HepG2 (cell line): ENCODE results near the gene NET1. TPM values are rescaled to one million over a fixed set of nuclear protein-coding genes. Genes with fewer than 3 reads are reported as not detected.

Experiments
- CEBPG ChIP-seq: IDR thresholded peaks from 2 replicates; pipeline ENCODE4 v1.6.1; 2016
- DMAP1 ChIP-seq: IDR thresholded peaks from 2 replicates; pipeline ENCODE4 v1.6.1; 2016
- ELF1 ChIP-seq: sonication (generic); formaldehyde crosslinking; IDR thresholded peaks from 2 replicates; pipeline ENCODE4 v1.4.0; 2020; ENCODE audit warnings: missing genetic modification reagents
- GATA4 ChIP-seq: sonication (generic); IDR thresholded peaks from 2 replicates; pipeline ENCODE4 v1.6.1; 2016; ENCODE audit warnings: antibody characterized with exemption, low read depth, borderline replicate concordance
- KDM3A ChIP-seq: IDR thresholded peaks from 2 replicates; pipeline ENCODE4 v1.6.1; 2018; ENCODE audit warnings: low read depth, missing compliant biosample characterization
- SIX4 ChIP-seq: sonication (generic); formaldehyde crosslinking; IDR thresholded peaks from 2 replicates; pipeline ENCODE4 v1.4.0; 2020; ENCODE audit warnings: missing genetic modification reagents
- ZBTB3 ChIP-seq: sonication (generic); formaldehyde crosslinking; IDR thresholded peaks from 2 replicates; pipeline ENCODE4 v1.4.0; 2020; ENCODE audit warnings: low read depth, mild to moderate bottlenecking, moderate library complexity, missing genetic modification reagents, borderline replicate concordance
- ZNF12 ChIP-seq: sonication (generic); formaldehyde crosslinking; IDR thresholded peaks from 2 replicates; pipeline ENCODE4 v1.5.0; 2020; ENCODE audit warnings: missing genetic modification reagents
- ZNF251 ChIP-seq: sonication (generic); formaldehyde crosslinking; IDR thresholded peaks from 2 replicates; pipeline ENCODE4 v1.9.0; 2021; ENCODE audit warnings: mild to moderate bottlenecking, missing genetic modification reagents
- ZNF30 ChIP-seq: sonication (generic); formaldehyde crosslinking; IDR thresholded peaks from 2 replicates; pipeline ENCODE4 v1.5.0; 2020; ENCODE audit warnings: mild to moderate bottlenecking, missing genetic modification reagents
- ZNF777 ChIP-seq: sonication (generic); formaldehyde crosslinking; IDR thresholded peaks from 2 replicates; pipeline ENCODE4 v1.4.0; 2020; ENCODE audit warnings: missing genetic modification reagents
- polyA plus RNA-seq, 8 experiments: library from polyadenylated mRNA; depleted of rRNA in 3 of 8; stranded (reverse) in 7 of 8; unstranded in 1 of 8; fragments of >200 nt; fragmentation: Illumina TruSeq in 4 of 8; extraction: Trizol in 4 of 8; gene quantifications; 2 replicates each; pipeline versions ENCODE4 v1.2.1 to v1.2.3, GENCODE V29; 2011 to 2016; ENCODE audit warnings: low read depth in 4 of 8, missing spikeins in 1 of 8, mixed read lengths in 1 of 8; ENCODE audit not compliant: insufficient read depth in 1 of 8
- total RNA-seq, 5 experiments: library from RNA; depleted of rRNA; stranded (reverse); fragments of >200 nt; fragmentation: Illumina TruSeq; extraction: Trizol; gene quantifications; 2 replicates each; pipeline ENCODE4 v1.2.3, GENCODE V29; 2016; ENCODE audit warnings: low read depth in 1 of 5
- TF ChIP-seq, protein P1 (sequence below): sonication (generic); formaldehyde crosslinking; IDR thresholded peaks from 2 replicates; pipeline ENCODE4 v1.5.1; 2020; ENCODE audit warnings: missing genetic modification reagents, mild to moderate bottlenecking, borderline replicate concordance
- TF ChIP-seq, protein P2 (sequence below): sonication (generic); formaldehyde crosslinking; conservative IDR thresholded peaks from 2 replicates; pipeline ENCODE4 v1.4.0; 2020; ENCODE audit warnings: missing genetic modification reagents
- TF ChIP-seq, protein P3 (sequence below): sonication (generic); formaldehyde crosslinking; IDR thresholded peaks from 2 replicates; pipeline ENCODE4 v1.4.0; 2020; ENCODE audit warnings: missing genetic modification reagents, borderline replicate concordance
- TF ChIP-seq, protein P4 (sequence below): IDR thresholded peaks from 2 replicates; pipeline ENCODE4 v1.6.1; 2016; ENCODE audit warnings: missing compliant biosample characterization, missing genetic modification reagents, borderline replicate concordance
- TF ChIP-seq, protein P5 (sequence below): sonication (generic); formaldehyde crosslinking; IDR thresholded peaks from 2 replicates; pipeline ENCODE4 v1.4.0; 2020; ENCODE audit warnings: missing genetic modification reagents
- TF ChIP-seq, protein P6 (sequence below), 2 experiments: fragments of 450-650 bp in 1 of 2; sonication (generic) in 1 of 2; formaldehyde crosslinking; IDR thresholded peaks; 2 replicates each; pipeline versions ENCODE4 v1.5.0 to v1.8.0; 2020 to 2022; ENCODE audit warnings: mild to moderate bottlenecking in 1 of 2, missing genetic modification reagents in 1 of 2

Gene NET1
- total and polyA plus RNA-seq, 2 of the 13 experiments (the other 11 are each of a cell fraction or from before 2014, with no cell fraction given) = 48.1 to 65.8 TPM

DNA sequence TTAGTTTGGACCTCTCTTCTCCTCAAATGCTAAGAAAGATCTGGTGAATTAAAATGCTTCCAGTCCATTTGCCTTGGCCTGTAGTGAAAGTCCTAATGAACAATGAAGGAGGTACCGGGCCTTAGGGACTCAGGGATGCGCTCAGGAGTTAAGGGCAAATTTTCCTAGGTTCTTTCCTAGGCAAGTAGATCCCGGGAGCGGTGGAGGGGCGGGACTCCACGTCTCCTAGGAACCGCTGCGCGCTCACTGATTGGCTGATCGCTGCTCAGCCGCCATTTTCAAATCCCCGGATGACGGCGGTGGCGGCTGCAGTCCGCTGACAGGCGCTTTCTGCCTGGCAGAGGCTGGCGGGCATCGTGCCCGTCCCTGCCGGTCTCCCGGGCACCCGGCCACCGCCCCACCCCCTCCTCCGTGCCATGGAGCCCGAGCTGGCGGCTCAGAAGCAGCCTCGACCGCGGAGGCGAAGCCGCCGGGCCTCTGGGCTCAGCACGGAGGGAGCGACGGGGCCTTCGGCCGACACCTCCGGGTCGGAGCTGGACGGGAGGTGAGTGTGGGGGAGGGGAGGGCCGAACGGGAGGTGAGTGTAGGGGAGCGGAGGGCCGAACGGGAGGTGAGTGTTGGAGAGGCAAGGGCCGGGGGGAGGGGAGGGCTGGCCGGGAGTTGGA, at the start of gene NET1 (continued):
- peak; percentile 71; the same call in 1 of the 2 replicates for TF ChIP-seq KDM3A (CRISPR knock-in tag)
- TF ChIP-seq, protein P1, sequence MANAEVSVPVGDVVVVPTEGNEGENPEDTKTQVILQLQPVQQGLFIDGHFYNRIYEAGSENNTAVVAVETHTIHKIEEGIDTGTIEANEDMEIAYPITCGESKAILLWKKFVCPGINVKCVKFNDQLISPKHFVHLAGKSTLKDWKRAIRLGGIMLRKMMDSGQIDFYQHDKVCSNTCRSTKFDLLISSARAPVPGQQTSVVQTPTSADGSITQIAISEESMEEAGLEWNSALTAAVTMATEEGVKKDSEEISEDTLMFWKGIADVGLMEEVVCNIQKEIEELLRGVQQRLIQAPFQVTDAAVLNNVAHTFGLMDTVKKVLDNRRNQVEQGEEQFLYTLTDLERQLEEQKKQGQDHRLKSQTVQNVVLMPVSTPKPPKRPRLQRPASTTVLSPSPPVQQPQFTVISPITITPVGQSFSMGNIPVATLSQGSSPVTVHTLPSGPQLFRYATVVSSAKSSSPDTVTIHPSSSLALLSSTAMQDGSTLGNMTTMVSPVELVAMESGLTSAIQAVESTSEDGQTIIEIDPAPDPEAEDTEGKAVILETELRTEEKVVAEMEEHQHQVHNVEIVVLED (CRISPR knock-in tag) = no peak; the same call in 1 of the 2 replicates
- TF ChIP-seq ZNF30 = no peak
- TF ChIP-seq, protein P2, sequence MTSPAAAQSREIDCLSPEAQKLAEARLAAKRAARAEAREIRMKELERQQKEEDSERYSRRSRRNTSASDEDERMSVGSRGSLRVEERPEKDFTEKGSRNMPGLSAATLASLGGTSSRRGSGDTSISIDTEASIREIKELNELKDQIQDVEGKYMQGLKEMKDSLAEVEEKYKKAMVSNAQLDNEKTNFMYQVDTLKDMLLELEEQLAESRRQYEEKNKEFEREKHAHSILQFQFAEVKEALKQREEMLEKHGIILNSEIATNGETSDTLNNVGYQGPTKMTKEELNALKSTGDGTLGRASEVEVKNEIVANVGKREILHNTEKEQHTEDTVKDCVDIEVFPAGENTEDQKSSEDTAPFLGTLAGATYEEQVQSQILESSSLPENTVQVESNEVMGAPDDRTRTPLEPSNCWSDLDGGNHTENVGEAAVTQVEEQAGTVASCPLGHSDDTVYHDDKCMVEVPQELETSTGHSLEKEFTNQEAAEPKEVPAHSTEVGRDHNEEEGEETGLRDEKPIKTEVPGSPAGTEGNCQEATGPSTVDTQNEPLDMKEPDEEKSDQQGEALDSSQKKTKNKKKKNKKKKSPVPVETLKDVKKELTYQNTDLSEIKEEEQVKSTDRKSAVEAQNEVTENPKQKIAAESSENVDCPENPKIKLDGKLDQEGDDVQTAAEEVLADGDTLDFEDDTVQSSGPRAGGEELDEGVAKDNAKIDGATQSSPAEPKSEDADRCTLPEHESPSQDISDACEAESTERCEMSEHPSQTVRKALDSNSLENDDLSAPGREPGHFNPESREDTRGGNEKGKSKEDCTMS = no peak
- TF ChIP-seq ZNF251 (CRISPR knock-in tag) = no peak
- peak; percentile 45; the same call in 1 of the 2 replicates for TF ChIP-seq ZNF777 (CRISPR knock-in tag)
- no peak for TF ChIP-seq CEBPG
- 0 out of 2 replicates have a peak, but pooled peaks have one; percentile 39 for TF ChIP-seq ZBTB3
- TF ChIP-seq SIX4 (CRISPR knock-in tag) = no peak
- TF ChIP-seq, protein P3, sequence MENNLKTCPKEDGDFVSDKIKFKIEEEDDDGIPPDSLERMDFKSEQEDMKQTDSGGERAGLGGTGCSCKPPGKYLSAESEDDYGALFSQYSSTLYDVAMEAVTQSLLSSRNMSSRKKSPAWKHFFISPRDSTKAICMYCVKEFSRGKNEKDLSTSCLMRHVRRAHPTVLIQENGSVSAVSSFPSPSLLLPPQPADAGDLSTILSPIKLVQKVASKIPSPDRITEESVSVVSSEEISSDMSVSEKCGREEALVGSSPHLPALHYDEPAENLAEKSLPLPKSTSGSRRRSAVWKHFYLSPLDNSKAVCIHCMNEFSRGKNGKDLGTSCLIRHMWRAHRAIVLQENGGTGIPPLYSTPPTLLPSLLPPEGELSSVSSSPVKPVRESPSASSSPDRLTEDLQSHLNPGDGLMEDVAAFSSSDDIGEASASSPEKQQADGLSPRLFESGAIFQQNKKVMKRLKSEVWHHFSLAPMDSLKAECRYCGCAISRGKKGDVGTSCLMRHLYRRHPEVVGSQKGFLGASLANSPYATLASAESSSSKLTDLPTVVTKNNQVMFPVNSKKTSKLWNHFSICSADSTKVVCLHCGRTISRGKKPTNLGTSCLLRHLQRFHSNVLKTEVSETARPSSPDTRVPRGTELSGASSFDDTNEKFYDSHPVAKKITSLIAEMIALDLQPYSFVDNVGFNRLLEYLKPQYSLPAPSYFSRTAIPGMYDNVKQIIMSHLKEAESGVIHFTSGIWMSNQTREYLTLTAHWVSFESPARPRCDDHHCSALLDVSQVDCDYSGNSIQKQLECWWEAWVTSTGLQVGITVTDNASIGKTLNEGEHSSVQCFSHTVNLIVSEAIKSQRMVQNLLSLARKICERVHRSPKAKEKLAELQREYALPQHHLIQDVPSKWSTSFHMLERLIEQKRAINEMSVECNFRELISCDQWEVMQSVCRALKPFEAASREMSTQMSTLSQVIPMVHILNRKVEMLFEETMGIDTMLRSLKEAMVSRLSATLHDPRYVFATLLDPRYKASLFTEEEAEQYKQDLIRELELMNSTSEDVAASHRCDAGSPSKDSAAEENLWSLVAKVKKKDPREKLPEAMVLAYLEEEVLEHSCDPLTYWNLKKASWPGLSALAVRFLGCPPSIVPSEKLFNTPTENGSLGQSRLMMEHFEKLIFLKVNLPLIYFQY = no peak
- TF ChIP-seq, protein P4, sequence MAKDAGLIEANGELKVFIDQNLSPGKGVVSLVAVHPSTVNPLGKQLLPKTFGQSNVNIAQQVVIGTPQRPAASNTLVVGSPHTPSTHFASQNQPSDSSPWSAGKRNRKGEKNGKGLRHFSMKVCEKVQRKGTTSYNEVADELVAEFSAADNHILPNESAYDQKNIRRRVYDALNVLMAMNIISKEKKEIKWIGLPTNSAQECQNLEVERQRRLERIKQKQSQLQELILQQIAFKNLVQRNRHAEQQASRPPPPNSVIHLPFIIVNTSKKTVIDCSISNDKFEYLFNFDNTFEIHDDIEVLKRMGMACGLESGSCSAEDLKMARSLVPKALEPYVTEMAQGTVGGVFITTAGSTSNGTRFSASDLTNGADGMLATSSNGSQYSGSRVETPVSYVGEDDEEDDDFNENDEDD (CRISPR knock-in tag) = peak; percentile 98
- no peak for TF ChIP-seq GATA4
- TF ChIP-seq, protein P5, sequence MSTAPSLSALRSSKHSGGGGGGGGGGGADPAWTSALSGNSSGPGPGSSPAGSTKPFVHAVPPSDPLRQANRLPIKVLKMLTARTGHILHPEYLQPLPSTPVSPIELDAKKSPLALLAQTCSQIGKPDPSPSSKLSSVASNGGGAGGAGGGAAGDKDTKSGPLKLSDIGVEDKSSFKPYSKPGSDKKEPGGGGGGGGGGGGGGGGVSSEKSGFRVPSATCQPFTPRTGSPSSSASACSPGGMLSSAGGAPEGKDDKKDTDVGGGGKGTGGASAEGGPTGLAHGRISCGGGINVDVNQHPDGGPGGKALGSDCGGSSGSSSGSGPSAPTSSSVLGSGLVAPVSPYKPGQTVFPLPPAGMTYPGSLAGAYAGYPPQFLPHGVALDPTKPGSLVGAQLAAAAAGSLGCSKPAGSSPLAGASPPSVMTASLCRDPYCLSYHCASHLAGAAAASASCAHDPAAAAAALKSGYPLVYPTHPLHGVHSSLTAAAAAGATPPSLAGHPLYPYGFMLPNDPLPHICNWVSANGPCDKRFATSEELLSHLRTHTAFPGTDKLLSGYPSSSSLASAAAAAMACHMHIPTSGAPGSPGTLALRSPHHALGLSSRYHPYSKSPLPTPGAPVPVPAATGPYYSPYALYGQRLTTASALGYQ = no peak
- TF ChIP-seq, protein P6, sequence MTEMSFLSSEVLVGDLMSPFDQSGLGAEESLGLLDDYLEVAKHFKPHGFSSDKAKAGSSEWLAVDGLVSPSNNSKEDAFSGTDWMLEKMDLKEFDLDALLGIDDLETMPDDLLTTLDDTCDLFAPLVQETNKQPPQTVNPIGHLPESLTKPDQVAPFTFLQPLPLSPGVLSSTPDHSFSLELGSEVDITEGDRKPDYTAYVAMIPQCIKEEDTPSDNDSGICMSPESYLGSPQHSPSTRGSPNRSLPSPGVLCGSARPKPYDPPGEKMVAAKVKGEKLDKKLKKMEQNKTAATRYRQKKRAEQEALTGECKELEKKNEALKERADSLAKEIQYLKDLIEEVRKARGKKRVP (CRISPR knock-in tag; IDR thresholded peaks at IDR 0.05) = peak in 1 of 2 experiments; percentile 31; a peak in 1 of 4 replicates
- TF ChIP-seq DMAP1 (CRISPR knock-in tag) = no peak; the same call in 1 of the 2 replicates
- TF ChIP-seq ELF1 = 0 out of 2 replicates have a peak, but pooled peaks have one; percentile 38
- no peak for TF ChIP-seq ZNF12 (CRISPR knock-in tag)
